ENCODE data around the gene PRR5. TPM values are rescaled to one million over a fixed set of nuclear protein-coding genes. Genes with fewer than 3 reads are reported as not detected.

The PRR5 gene
- total RNA-seq, 2 experiments from 2014 or later, result 0.19 to 1.8 TPM

- intact Hi-C loops (cut with micrococcal nuclease; ENCODE audit: unreplicated experiment), result no loop called here
- Histone ChIP-seq H3K4me3 (ENCODE audit: low read depth, low read length, poor library complexity, severe bottlenecking) (no peak overlapping the region), H4K20me1 (ENCODE audit: insufficient read depth, low read length) (no peaks in the 10 kb centered on the region), H3K9me2 (ENCODE audit: insufficient read depth, low read length) (no peaks in the 10 kb centered on the region), H3K36me3 (ENCODE audit: insufficient read depth, low read length) (no peaks in the 10 kb centered on the region), H3K9me3 (ENCODE audit: low read length) (no peaks in the 10 kb centered on the region), H3K27ac (ENCODE audit: low read depth, low read length, poor library complexity, severe bottlenecking) (no peak overlapping the region), H3K4me1 (ENCODE audit: insufficient read depth, low read length, poor library complexity, severe bottlenecking) (no peaks in the 10 kb centered on the region), H3K79me2 (ENCODE audit: insufficient read depth, low read depth, low read length) (no peaks in the 10 kb centered on the region), H2AFZ (ENCODE audit: low read length) (no peak overlapping the region), H3K4me2 (ENCODE audit: low read length) (no peak overlapping the region)
- ChIA-PET POLR2A (interaction anchor here (0.6 kb wide), 1 partner anchor 1487 kb away, joined by 3 read pairs; no protein-coding TSS in a partner anchor), CTCF (ENCODE audit: unreplicated experiment) (no interaction called here)
- TF ChIP-seq EZH2phosphoT487 (IDR thresholded peaks at IDR 0.05; ENCODE audit: borderline replicate concordance, low read depth, low read length), result no peak
- TF ChIP-seq, protein P1, sequence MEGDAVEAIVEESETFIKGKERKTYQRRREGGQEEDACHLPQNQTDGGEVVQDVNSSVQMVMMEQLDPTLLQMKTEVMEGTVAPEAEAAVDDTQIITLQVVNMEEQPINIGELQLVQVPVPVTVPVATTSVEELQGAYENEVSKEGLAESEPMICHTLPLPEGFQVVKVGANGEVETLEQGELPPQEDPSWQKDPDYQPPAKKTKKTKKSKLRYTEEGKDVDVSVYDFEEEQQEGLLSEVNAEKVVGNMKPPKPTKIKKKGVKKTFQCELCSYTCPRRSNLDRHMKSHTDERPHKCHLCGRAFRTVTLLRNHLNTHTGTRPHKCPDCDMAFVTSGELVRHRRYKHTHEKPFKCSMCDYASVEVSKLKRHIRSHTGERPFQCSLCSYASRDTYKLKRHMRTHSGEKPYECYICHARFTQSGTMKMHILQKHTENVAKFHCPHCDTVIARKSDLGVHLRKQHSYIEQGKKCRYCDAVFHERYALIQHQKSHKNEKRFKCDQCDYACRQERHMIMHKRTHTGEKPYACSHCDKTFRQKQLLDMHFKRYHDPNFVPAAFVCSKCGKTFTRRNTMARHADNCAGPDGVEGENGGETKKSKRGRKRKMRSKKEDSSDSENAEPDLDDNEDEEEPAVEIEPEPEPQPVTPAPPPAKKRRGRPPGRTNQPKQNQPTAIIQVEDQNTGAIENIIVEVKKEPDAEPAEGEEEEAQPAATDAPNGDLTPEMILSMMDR (conservative IDR thresholded peaks at IDR 0.05; ENCODE audit: low read length), result no peak
- DNase-seq (ENCODE audit: low spot score), result no peak
- no TSS peak for BruUV-seq (replicated peaks)
Observed at GRCh38 chr22:44728761-44729324, 26.8 kb downstream of the PRR5 start.

- no TSS peak for BruUV-seq (replicated peaks)
- no peaks in the 10 kb centered on the region for H4K20me1 ChIP-seq (ENCODE audit: insufficient read depth, low read length)
- H3K79me2 ChIP-seq (ENCODE audit: insufficient read depth, low read depth, low read length), result no peaks in the 10 kb centered on the region
- H3K4me2 ChIP-seq (ENCODE audit: low read length), result no peak overlapping the region
- CTCF ChIA-PET (ENCODE audit: unreplicated experiment), result no interaction called here
- H3K9me2 ChIP-seq (ENCODE audit: insufficient read depth, low read length), result no peaks in the 10 kb centered on the region
- TF ChIP-seq, protein P1 (conservative IDR thresholded peaks at IDR 0.05; ENCODE audit: low read length), result no peak
- no peak for TF ChIP-seq EZH2phosphoT487 (IDR thresholded peaks at IDR 0.05; ENCODE audit: borderline replicate concordance, low read depth, low read length)
- DNase-seq (ENCODE audit: low spot score), result no peak
- no peak overlapping the region for H3K27ac ChIP-seq (ENCODE audit: low read depth, low read length, poor library complexity, severe bottlenecking)
- intact Hi-C loops (cut with micrococcal nuclease; ENCODE audit: unreplicated experiment), result no loop called here
- no peaks in the 10 kb centered on the region for H3K4me1 ChIP-seq (ENCODE audit: insufficient read depth, low read length, poor library complexity, severe bottlenecking)
- H3K4me3 ChIP-seq (ENCODE audit: low read depth, low read length, poor library complexity, severe bottlenecking), result no peak overlapping the region
- no peaks in the 10 kb centered on the region for H3K36me3 ChIP-seq (ENCODE audit: insufficient read depth, low read length)
- no peak overlapping the region for H2AFZ ChIP-seq (ENCODE audit: low read length)
- POLR2A ChIA-PET, result interaction anchor here (0.6 kb wide), 1 partner anchor 1486 kb away, joined by 3 read pairs; no protein-coding TSS in a partner anchor
- H3K9me3 ChIP-seq (ENCODE audit: low read length), result no peaks in the 10 kb centered on the region
Observed at GRCh38 chr22:44729391-44730021, 27.5 kb downstream of the PRR5 start.

GRCh38 chr22:44730022-44730393, 28.0 kb downstream of the PRR5 start:
- H3K9me2 ChIP-seq (ENCODE audit: insufficient read depth, low read length), result no peaks in the 10 kb centered on the region
- no peaks in the 10 kb centered on the region for H3K4me1 ChIP-seq (ENCODE audit: insufficient read depth, low read length, poor library complexity, severe bottlenecking)
- CTCF ChIA-PET (ENCODE audit: unreplicated experiment), result no interaction called here
- no peaks in the 10 kb centered on the region for H3K36me3 ChIP-seq (ENCODE audit: insufficient read depth, low read length)
- H2AFZ ChIP-seq (ENCODE audit: low read length), result no peak overlapping the region
- H3K4me2 ChIP-seq (ENCODE audit: low read length), result no peak overlapping the region
- POLR2A ChIA-PET, result no interaction called here
- intact Hi-C loops (cut with micrococcal nuclease; ENCODE audit: unreplicated experiment), result no loop called here
- TF ChIP-seq, protein P1 (conservative IDR thresholded peaks at IDR 0.05; ENCODE audit: low read length), result no peak
- TF ChIP-seq EZH2phosphoT487 (IDR thresholded peaks at IDR 0.05; ENCODE audit: borderline replicate concordance, low read depth, low read length), result no peak
- BruUV-seq (replicated peaks), result no TSS peak
- no peaks in the 10 kb centered on the region for H3K9me3 ChIP-seq (ENCODE audit: low read length)
- H3K79me2 ChIP-seq (ENCODE audit: insufficient read depth, low read depth, low read length), result no peaks in the 10 kb centered on the region
- H3K4me3 ChIP-seq (ENCODE audit: low read depth, low read length, poor library complexity, severe bottlenecking), result no peak overlapping the region
- no peak overlapping the region for H3K27ac ChIP-seq (ENCODE audit: low read depth, low read length, poor library complexity, severe bottlenecking)
- H4K20me1 ChIP-seq (ENCODE audit: insufficient read depth, low read length), result no peaks in the 10 kb centered on the region
- no peak for DNase-seq (ENCODE audit: low spot score)
